Stimulated activated naive CD8-positive, alpha-beta T cell treated with anti-CD3 and anti-CD28 coated beads, Interleukin-15, Interleukin-2, amounts not matched to agents 100 U/mL and 50 U/mL, for 24 hours (primary cell): Measurements from ENCODE around the gene PRRC2A.
A peak's percentile ranks its signal among the peaks of the same experiment; 100 is the strongest.

Experiments used
- ATAC-seq: fragments of 150-1000 bp; cut with Tn5 transposase; one replicate; pipeline ENCODE4 v1.10.0; 2021
- DNase-seq: peaks from one replicate; pipeline ENCODE4 v3.0.0; 2021

The PRRC2A gene

DNA sequence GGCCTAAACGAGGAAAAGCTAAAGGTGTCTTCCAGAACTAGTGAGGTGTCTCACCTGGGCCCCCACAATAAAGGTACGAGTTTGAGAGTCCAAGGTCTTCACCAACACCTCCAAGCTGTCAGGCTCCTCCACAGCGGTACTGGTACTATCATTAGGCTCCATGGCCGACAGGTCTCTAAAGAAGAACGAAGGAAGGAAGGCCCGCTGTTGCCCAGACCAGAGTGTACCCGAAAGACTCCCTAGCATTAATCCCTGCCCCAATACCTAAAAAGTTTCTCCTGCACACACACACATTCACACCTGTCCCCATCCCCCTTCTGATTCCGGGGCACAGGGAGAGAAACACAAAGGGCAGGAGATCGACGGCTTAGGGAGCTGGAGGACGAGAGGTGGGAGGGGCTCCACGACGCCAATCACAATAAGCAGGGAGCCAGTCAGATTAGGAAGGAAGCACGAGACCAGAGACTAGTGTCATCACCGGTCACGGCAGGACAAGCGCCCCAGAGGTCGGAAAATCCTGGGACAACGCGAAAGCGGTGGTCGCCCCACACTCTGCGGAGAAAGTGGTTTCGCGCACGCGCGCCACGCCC lies 31.2 kb downstream of the PRRC2A start:
- DNase-seq = no peak
- peak; percentile 50 for ATAC-seq

DNA sequence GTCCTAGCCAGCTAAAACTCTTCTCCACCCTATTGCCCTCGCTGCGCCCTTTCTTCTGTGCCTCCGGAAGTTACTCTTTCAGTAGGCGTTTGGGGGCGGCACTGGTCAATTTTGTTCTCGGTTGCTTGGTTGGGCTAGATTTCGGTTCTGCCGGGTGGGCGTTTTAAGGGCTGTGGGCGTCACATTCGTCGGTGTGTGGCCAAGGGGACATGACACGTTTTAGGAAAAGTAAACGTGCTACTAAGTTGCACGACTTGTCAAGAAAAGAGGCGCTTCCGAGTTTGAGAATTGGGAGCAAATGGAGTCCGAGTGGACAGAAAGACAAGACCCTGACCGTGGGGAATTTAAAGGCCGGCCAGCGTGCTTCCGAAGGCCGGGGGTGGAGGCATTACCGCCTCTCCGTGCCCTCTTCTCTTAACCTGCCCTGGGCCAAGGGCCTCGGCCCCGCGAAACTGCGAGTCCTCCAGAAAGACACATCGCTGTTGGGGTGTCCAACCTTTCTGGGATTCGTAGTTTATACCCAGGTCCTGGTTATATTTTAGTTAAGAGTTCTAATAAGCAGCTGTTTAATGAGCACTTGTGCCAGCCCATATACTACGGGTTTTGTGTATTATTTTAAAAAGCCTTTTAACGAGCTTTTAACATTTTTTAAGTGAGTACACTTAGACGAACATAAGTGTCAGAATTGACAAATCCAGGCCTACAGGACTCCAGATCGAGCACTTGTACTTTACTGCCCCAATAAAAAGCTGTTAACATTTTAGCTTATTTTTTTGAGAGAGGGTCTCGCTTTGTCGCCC lies 32.6 kb downstream of the PRRC2A start:
- peak; percentile 86 for DNase-seq
- ATAC-seq = peak; percentile 66

- DNase-seq = no peak
- no peak for ATAC-seq
These were observed 34.2 kb downstream of the PRRC2A start for GRCh38 chr6:31654574-31655348.

DNA sequence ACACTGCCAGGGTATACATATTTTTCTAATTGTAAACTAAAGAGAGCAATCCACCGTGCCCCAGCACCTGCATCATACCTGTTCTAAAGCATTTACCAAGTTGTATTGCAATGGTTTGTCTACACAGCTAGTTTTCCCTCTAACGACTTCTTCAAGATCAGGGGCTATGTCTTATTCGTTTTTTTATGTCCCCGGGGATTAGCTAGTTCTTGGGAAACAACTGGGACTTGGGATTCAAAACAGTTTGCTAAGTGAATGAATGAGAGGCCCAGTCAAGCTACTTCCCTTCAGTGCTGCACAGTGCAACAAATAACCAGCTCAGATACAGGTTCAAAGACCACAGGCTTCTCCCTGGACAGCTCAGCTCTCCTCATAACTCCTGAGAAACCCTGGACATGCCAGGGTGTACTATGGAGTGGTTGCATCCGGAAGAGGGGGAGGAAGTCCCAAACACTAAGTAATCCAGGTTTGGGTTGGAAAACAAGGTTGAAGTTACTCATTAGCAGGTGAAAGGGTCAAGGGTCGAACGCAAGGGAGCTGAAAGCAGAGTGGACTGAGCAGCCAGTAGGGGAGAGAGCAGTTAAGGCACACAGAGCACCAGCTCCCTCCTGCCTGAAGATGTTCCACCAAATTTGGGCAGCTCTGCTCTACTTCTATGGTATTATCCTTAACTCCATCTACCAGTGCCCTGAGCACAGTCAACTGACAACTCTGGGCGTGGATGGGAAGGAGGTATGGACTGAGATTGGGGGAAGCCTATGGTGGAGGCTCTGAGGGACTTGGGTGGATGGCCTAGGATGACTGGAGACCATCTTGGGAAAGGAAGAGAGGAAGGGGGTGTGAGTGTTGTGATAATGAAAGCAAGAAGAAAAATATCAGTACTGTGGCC lies 35.1 kb downstream of the PRRC2A start, which contains the start of gene APOM:
APOM (plus strand) TSS at position 546 of the 889 bp plus-strand sequence; CDS start at position 619, 73 bp downstream.
- DNase-seq = no peak
- no peak for ATAC-seq

DNA sequence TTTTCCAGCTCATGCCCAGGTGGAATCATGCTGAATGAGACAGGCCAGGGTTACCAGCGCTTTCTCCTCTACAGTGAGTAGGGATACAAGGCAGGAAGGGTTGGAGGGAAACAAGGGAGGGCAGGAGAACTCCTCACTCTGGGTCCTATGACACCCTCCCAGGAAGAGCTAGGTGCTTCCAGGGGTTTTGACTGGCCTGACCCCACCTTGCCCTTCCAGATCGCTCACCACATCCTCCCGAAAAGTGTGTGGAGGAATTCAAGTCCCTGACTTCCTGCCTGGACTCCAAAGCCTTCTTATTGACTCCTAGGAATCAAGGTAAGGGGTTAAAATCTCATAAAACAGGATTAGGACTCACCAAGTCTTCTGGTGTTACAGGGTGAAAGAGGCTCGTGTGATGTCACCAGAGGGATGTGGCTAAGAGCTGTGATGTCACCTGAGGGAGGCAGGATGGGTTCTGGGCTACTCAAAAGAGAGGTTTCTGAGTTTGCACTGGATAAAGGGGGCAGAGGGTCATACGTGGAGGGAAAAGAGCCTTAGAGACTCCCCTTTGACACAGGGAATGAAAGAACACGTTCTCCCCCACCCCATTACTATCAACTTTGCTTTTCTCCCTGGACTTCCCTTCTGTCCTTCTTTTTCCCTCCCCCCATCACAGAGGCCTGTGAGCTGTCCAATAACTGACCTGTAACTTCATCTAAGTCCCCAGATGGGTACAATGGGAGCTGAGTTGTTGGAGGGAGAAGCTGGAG lies 37.1 kb downstream of the PRRC2A start:
- no peak for ATAC-seq
- peak; percentile 37 for DNase-seq

DNA sequence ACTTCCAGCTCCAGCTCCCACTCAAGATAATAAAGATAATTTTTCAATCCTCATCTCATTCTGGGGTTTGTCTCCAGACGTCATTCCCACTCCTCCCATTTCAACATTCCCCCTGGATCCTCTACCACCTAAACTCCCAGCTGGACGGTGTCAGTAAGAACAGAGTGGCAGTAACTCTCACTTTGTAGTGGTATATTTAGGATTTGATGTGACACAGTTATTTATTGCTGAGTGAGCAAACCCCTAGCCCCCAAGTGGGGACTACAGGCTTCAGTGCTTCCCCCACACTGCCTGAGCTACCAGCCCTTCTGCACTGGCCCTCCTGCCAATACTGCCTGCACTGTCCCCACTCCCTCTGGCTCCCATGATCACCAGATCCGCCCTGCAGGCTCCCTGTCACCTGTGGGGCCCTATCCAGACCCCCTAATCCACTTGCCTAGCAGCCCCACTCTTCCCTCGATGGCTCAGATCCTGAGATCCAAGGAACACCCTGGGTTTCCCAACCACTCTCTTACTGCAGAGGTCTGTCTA lies 37.7 kb downstream of the PRRC2A start:
- ATAC-seq (no peak), DNase-seq (no peak)

DNA sequence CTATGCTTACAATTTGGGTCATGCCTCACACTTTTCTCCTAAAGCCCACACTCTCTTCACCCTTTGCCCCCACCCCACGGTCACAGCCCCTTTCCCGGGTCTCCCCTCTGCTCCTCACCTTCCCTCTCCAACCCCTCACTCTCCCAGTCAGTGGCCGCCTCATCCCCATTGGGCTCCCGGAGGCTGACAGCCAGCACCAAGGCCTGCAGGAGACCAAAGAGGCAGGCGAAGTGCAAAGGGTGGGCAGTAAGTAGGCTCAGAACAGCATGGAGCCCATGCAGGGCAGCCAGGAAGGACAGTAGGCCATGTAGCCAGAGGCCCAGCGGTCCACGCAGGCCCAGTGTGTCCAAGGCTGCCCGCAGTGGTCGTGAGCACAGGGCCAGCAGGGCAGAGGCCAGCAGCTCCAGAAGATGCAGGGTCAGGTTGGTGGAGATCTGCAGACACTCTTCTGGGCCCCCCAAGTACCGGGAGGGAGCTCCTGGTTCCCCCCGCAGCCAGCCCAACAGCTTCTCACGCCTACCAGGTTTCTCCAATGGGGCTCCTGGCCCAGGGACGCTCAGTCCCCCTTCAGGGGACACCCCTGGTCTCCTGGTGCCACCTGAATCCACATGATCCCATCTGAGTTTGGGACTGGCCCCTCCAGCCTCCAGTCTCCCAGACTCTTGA lies 38.6 kb downstream of the PRRC2A start:
- no peak for DNase-seq
- ATAC-seq = no peak

DNA sequence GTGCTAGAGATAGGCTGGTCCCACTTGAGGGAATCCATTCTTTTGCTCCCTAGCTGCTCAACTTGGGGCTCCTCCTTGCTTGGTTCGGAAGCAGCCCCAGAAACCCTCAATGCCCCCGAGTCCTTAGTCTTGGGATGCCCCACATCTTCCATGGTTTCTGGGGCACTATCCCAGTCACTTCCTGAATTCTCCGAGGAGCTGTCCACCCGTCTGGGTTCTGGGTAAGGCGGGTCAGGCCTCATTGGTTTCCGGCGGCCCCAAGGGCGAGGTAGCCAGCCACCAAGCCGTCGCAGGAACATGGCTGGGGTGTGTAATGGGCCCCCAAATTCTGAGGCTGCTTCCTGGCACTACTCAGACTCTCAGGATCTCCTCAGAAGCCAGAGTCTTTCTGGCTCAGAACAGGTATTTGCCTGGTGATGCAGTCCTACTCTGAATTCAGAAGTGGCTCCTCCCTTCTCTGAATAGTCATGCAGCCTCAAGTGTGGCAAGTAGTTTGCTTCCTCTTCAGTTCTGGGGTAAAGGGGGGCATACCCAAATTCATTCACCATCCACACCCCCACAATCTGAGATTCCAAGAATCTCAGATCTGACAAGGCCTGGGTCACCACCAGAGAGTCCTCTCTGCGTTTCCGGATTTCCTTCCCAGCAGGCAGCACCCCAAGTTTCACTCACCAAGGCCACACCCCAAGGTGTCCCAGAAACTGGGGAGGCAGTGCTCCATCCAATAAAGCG lies 39.3 kb downstream of the PRRC2A start:
- DNase-seq (peak; percentile 54), ATAC-seq (peak; percentile 25)

DNA sequence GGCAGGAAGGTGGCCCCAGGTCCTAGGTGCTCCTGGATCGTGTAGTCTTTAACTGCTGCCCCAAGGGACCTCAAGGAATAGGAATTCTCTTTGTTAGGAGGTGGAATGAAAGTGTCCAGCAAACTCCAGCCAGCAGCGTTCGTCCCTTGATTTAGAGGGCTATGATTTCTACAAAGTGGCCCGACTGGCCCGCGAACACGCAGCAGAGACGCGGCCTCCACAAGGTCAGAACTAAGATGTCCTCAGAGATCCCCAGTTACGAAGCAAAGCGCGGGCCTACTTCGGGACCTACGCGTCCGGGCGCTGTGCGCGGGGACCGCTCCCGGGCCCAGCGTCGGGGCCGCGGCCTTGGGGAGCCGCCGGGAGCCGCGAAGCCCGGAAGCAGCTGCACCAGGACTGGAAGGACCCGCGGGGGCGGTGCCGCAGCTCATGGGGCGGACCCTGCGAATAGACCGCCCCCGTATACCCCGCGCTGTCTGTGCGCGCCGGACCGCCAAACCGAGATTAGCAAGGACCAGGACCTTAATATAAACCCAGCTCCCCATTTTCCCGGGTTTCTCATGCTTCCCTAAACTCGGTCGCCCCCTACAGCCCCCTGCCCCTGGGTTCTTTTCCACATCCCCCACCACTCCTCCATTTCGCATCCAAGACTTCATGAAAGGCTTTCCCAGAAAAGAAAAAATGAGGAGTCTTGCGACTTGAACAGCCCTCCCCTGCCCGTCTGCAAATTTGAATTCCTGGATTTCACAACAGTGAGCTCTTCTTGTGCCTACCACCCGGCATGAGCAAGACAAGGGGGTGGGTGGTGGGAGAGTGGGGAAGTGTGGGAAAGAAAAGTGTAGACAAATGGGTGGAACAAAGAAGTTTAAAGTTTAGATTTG lies 40.1 kb downstream of the PRRC2A start, which contains the start of gene C6orf47:
C6orf47 (minus strand) TSS at position 398 of the 881 bp plus-strand sequence. CDS start 831 bp downstream, outside the sequence.
- DNase-seq = peak; percentile 87
- peak; percentile 75 for ATAC-seq

- ATAC-seq (no peak), DNase-seq (no peak)
These were observed 41.0 kb downstream of the PRRC2A start for GRCh38 chr6:31661262-31662123.

- ATAC-seq (no peak), DNase-seq (no peak)
These were observed 41.7 kb downstream of the PRRC2A start for GRCh38 chr6:31662124-31662723.

- DNase-seq (no peak), ATAC-seq (no peak)
These were observed 42.8 kb downstream of the PRRC2A start for GRCh38 chr6:31663126-31663960.

DNA sequence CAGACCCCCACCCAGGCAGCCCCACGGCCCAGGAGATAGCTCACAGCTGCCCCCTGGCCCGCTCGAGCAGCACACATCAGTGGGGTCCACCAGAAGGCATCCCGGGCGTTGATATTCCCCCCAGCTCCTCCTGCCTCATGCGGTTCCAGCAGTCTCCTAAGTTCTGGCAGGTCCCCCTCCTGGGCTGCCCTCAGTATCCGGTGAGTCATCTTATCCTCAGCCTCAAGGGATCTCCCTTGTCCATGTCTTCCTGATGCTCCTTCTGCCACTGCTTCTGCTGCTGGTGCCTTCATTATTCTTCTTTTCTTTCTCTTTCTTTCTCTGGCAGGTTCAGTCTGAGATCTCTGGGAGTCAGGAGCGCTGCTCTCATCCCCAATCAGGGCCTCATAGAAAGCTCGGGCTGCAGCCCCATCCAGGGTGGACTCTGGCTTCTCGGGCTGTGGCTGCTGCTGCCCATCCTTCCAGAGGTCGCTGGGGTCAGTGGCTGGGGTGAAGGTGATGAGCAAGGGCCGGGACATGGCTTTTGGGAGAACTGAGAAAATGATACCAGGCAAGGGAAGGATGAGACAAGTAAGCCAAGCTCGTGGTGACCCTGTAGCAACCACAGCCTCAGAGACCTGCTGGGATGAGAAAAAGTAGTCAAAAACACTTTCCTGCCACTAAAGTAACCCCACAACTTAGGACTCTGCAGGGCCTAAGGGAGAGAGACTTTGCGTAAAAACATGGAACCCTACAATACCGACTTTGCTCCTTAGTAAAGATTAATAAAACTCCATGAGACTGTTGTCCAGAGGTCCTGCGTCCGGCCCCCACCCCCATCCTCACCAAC lies 43.7 kb downstream of the PRRC2A start:
- ATAC-seq = no peak
- DNase-seq = peak; percentile 32

- DNase-seq (peak; percentile 88), ATAC-seq (peak; percentile 10)
These were observed 44.4 kb downstream of the PRRC2A start, which contains the start of gene GPANK1 for GRCh38 chr6:31664790-31665500. Gene GPANK1 (minus strand): TSS chr6:31664997. CDS start chr6:31664478, 519 bp downstream.
